Nephron progenitor cell (in vitro differentiated cells): ENCODE results near the gene STAT5B.

Source experiments
- DNase-seq: peaks from one replicate; pipeline ENCODE4 v3.0.0; 2021
- H3K27ac Mint-ChIP-seq: 2 replicates; pipeline ENCODE4 v1.8.0; 2021; ENCODE audit warnings: mild to moderate bottlenecking, moderate library complexity, mixed read lengths
- H3K27me3 Mint-ChIP-seq: 2 replicates; pipeline ENCODE4 v1.8.0; 2021; ENCODE audit warnings: mild to moderate bottlenecking, low read depth, mixed read lengths; ENCODE audit not compliant: poor library complexity
- H3K36me3 Mint-ChIP-seq: 2 replicates; pipeline ENCODE4 v1.8.0; 2021; ENCODE audit warnings: low read depth, mixed read lengths
- H3K4me1 Mint-ChIP-seq: 2 replicates; pipeline ENCODE4 v1.8.0; 2021; ENCODE audit warnings: mixed read lengths
- H3K4me3 Mint-ChIP-seq: 2 replicates; pipeline ENCODE4 v1.8.0; 2021; ENCODE audit warnings: mild to moderate bottlenecking, moderate library complexity, mixed read lengths
- H3K9me3 Mint-ChIP-seq: 2 replicates; pipeline ENCODE4 v1.8.0; 2021; ENCODE audit warnings: mild to moderate bottlenecking, moderate library complexity, mixed read lengths
- TF ChIP-seq, protein P1 (sequence below): fragments of 200-600 bp; sonication (generic); IDR thresholded peaks from 2 replicates; pipeline ENCODE4 v1.5.0; 2021; ENCODE audit warnings: antibody characterized with exemption

STAT5B gene

GRCh38 chr17:42169351-42169750 lies 106.8 kb downstream of the STAT5B start:
- Mint-ChIP-seq H3K4me1 (no peaks in the 10 kb centered on the region), H3K27me3 (peaks cover 40% of the 10 kb centered on the region), H3K9me3 (no peaks in the 10 kb centered on the region), H3K36me3 (no peaks in the 10 kb centered on the region), H3K27ac (no peak overlapping the region), H3K4me3 (no peak overlapping the region)
- no peak for DNase-seq
- TF ChIP-seq, protein P1, sequence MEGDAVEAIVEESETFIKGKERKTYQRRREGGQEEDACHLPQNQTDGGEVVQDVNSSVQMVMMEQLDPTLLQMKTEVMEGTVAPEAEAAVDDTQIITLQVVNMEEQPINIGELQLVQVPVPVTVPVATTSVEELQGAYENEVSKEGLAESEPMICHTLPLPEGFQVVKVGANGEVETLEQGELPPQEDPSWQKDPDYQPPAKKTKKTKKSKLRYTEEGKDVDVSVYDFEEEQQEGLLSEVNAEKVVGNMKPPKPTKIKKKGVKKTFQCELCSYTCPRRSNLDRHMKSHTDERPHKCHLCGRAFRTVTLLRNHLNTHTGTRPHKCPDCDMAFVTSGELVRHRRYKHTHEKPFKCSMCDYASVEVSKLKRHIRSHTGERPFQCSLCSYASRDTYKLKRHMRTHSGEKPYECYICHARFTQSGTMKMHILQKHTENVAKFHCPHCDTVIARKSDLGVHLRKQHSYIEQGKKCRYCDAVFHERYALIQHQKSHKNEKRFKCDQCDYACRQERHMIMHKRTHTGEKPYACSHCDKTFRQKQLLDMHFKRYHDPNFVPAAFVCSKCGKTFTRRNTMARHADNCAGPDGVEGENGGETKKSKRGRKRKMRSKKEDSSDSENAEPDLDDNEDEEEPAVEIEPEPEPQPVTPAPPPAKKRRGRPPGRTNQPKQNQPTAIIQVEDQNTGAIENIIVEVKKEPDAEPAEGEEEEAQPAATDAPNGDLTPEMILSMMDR: no peak

GRCh38 chr17:42167807-42168206 lies 108.4 kb downstream of the STAT5B start:
- Mint-ChIP-seq H3K9me3 (no peaks in the 10 kb centered on the region), H3K27ac (peak overlapping the region; percentile 19), H3K4me3 (no peak overlapping the region), H3K36me3 (no peaks in the 10 kb centered on the region), H3K4me1 (peaks cover 8% of the 10 kb centered on the region), H3K27me3 (peaks cover 34% of the 10 kb centered on the region)
- DNase-seq: no peak
- TF ChIP-seq, protein P1: no peak

- peaks cover 12% of the 10 kb centered on the region for H3K4me1 Mint-ChIP-seq
- TF ChIP-seq, protein P1: no peak
- H3K4me3 Mint-ChIP-seq: no peak overlapping the region
- H3K27me3 Mint-ChIP-seq: peaks cover 24% of the 10 kb centered on the region
- H3K27ac Mint-ChIP-seq: no peak overlapping the region
- no peak for DNase-seq
- no peaks in the 10 kb centered on the region for H3K36me3 Mint-ChIP-seq
- H3K9me3 Mint-ChIP-seq: no peaks in the 10 kb centered on the region
Measured at GRCh38 chr17:42166196-42166763, 109.9 kb downstream of the STAT5B start.

DNA sequence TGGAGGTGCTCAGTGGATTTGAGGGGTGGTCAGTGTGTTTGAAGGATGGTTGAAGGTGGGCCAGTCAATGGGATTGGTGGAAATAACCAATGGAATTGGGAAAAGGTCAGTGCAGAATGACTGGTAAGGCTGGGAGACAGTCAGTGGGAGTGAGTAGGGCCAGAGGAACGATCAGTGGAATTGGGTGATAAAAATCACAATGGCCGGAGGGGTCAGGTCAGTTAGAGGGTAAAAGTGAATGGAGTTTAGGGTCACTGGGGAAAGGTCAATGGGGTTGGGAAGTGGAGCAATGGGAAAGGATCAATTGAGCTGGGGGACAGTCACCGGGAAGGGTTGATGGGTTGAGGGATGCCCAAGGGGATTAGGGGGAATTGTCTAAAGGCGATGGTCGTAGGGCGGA lies 110.4 kb downstream of the STAT5B start:
- Mint-ChIP-seq H3K27ac (no peak overlapping the region), H3K27me3 (peaks cover 20% of the 10 kb centered on the region), H3K36me3 (no peaks in the 10 kb centered on the region), H3K9me3 (no peaks in the 10 kb centered on the region), H3K4me3 (no peak overlapping the region), H3K4me1 (peaks cover 14% of the 10 kb centered on the region)
- TF ChIP-seq, protein P1: no peak
- no peak for DNase-seq

DNA sequence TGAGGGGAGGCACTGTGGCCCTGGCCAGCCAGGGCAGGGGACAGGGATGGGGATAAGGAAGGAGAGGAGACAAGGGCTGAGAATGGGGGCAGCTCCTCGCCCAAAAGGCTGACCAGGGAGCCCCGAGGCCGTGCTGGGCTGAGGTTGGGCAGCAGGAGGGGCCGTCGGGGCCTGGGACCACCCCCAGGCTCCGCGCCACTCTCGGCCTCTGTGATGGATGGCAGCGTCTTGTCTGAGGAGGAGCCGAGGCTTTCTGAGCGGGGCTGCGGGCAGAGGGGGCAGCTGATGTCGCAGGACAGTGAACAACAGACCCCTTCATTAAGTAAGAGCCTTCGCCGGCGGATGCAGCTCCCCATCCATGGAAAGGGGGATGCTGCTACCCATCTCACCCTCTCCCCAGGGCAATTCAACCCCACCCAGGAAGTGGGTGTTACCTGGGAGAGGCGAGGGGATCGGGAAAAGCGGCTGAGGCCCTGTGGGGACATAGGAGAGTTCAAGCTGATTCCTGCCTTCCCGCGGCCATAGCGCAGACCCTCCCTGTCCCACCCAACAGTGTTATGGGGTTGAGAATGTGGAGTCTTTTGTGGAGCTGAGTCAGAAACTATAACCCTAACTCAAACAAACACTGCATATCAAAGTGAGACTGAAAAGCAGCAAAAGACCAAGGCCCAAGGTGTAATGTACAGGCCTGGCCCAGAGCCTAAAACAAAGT lies 112.3 kb downstream of the STAT5B start:
- H3K27me3 Mint-ChIP-seq: peaks cover 16% of the 10 kb centered on the region
- no peaks in the 10 kb centered on the region for H3K9me3 Mint-ChIP-seq
- TF ChIP-seq, protein P1: no peak
- H3K4me1 Mint-ChIP-seq: peaks cover 23% of the 10 kb centered on the region
- H3K4me3 Mint-ChIP-seq: no peak overlapping the region
- no peak for DNase-seq
- H3K27ac Mint-ChIP-seq: no peak overlapping the region
- no peaks in the 10 kb centered on the region for H3K36me3 Mint-ChIP-seq

DNA sequence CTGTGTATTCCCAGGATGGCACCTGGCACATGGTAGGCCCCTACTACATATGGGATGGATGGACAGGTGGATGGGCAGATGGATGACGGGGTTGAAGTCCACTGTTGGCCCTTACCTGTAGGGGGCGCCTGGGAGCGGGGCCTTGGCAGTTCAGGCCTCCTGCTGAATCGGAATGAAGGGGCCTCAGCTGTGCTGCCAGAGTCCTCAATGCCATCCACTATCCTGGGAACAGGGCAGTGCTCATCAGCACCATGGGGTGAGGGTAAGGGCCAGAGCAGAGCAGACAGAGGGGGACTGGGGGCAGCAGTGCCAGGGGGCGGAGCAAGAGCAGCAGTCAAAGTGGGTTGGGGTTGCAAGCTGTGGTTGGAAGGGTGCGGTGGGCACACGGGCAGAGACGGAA lies 113.1 kb downstream of the STAT5B start:
- Mint-ChIP-seq H3K4me1 (peaks cover 23% of the 10 kb centered on the region), H3K4me3 (no peak overlapping the region), H3K9me3 (no peaks in the 10 kb centered on the region), H3K27me3 (peaks cover 16% of the 10 kb centered on the region), H3K27ac (no peak overlapping the region), H3K36me3 (no peaks in the 10 kb centered on the region)
- TF ChIP-seq, protein P1: peak; percentile 31
- peak; percentile 36 for DNase-seq
